Keratinocyte (primary cell): Measurements from ENCODE around the gene SRM.

Experiments
- CTCF ChIP-seq, 3 experiments: IDR thresholded peaks in 1 of 3; conservative IDR thresholded peaks in 1 of 3; optimal IDR thresholded peaks in 1 of 3; 2 replicates in 2 of 3; 3 replicates in 1 of 3; pipeline versions ENCODE3 to v1.5.1; 2011; ENCODE audit warnings: low read length in 3 of 3, mild to moderate bottlenecking in 3 of 3, moderate library complexity in 2 of 3, control low read depth in 1 of 3, inconsistent platforms in 1 of 3; ENCODE audit not compliant: insufficient read depth in 2 of 3; ENCODE audit errors: extremely low read depth in 1 of 3
- EZH2 ChIP-seq: IDR thresholded peaks from one replicate; pipeline ENCODE4 v1.6.1; 2012; ENCODE audit warnings: inconsistent platforms, mild to moderate bottlenecking, low read length, moderate library complexity

DNA sequence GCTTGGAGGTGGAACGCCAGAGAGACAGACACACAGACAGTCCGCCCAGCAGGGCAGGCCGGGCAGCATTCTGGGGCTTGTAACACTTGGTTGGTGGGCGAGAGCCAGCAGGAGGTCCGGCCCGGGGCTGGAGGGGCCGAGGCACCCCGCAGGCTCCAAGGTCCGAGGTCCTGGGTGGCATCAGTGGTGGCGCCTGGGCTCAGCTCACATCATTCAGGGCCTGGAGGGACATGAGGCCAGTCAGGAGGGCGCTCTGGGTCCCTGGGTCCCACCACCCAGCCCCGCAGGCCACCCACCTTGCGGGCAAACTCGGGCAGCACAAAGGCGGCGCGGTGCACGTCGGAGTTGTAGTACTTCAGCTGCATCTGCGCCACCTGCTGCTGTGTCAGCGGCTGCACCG is 5.2 kb downstream of the SRM start:
- TF ChIP-seq CTCF (optimal IDR thresholded peaks at IDR 0.05 in 1 of 3, IDR thresholded peaks at IDR 0.05 in 1 of 3, conservative IDR thresholded peaks at IDR 0.05 in 1 of 3; ENCODE audit: extremely low read depth in 1 of 3, insufficient read depth in 2 of 3, low read length in 3 of 3) = no peak
- TF ChIP-seq EZH2 = no peak
